ENCODE data around the gene OR13C8. TPM values are rescaled to one million over a fixed set of nuclear protein-coding genes. Genes with fewer than 3 reads are reported as not detected.

Gene OR13C8
- total RNA-seq, 1 experiment from 2014 or later, result not detected

GRCh38 chr9:104544644-104545043, 24.3 kb upstream of the OR13C8 start (continued):
- TF ChIP-seq ZNF274 (IDR thresholded peaks at IDR 0.05; ENCODE audit: low read depth, low read length) (no peak), RAD21 (IDR thresholded peaks at IDR 0.05; ENCODE audit: low read depth) (no peak), SRF (IDR thresholded peaks at IDR 0.05; ENCODE audit: low read depth) (no peak)

GRCh38 chr9:104553261-104553660, 15.7 kb upstream of the OR13C8 start:
- TF ChIP-seq ATF3 (IDR thresholded peaks at IDR 0.05) (no peak), CEBPB (IDR thresholded peaks at IDR 0.05; ENCODE audit: low read depth) (no peak), SIN3A (IDR thresholded peaks at IDR 0.05; ENCODE audit: low read depth) (no peak), POLR2A (IDR thresholded peaks at IDR 0.05; ENCODE audit: borderline replicate concordance, extremely low read depth, insufficient read depth, insufficient read length) (no peak), REST (IDR thresholded peaks at IDR 0.05; ENCODE audit: low read depth) (no peak), FOSL1 (IDR thresholded peaks at IDR 0.05; ENCODE audit: low read depth) (no peak), JUND (IDR thresholded peaks at IDR 0.05) (no peak)
- H3K27me3 ChIP-seq (ENCODE audit: insufficient read depth, low read length), result no peaks in the 10 kb centered on the region
- CTCF ChIA-PET, result no interaction called here
- H3K9ac ChIP-seq (ENCODE audit: low read length), result no peak overlapping the region
- intact Hi-C loops (cut with micrococcal nuclease), result no loop called here
- H3K4me1 ChIP-seq (ENCODE audit: control insufficient read depth in 1 of 2, insufficient read depth in 2 of 2, low read length in 2 of 2), result no peaks in the 10 kb centered on the region
- H2AFZ ChIP-seq (ENCODE audit: low read depth, low read length, poor library complexity, severe bottlenecking), result no peak overlapping the region
- ATAC-seq (no peak), DNase-seq (ENCODE audit: low read depth, low spot score) (no peak)
- H4K20me1 ChIP-seq (ENCODE audit: insufficient read depth), result no peaks in the 10 kb centered on the region
- H3K27ac ChIP-seq (ENCODE audit: low read depth, low read length), result no peak overlapping the region
- no peaks in the 10 kb centered on the region for H3K9me3 ChIP-seq (ENCODE audit: control insufficient read depth in 1 of 2, insufficient read depth in 1 of 2, low read depth in 1 of 2, low read length in 2 of 2)
- no peak overlapping the region for H3K4me2 ChIP-seq (ENCODE audit: low read length)
- no peaks in the 10 kb centered on the region for H3K79me2 ChIP-seq (ENCODE audit: insufficient read depth, low read length)
- RAD21 ChIA-PET (ENCODE audit: low non-redundant PET in 1 of 2, low total read pairs in 2 of 2, uncharacterized antibody in 2 of 2, unreplicated experiment in 2 of 2), result no interaction called here
- POLR2A ChIA-PET, result no interaction called here
- H3K9me2 ChIP-seq (ENCODE audit: insufficient read depth), result no peaks in the 10 kb centered on the region
- BruUV-seq (replicated peaks), result no TSS peak
- H3K36me3 ChIP-seq (ENCODE audit: control insufficient read depth in 1 of 2, insufficient read depth in 2 of 2, low read length in 2 of 2), result no peaks in the 10 kb centered on the region
- no peak overlapping the region for H3K4me3 ChIP-seq (replicated peaks in 1 of 2; ENCODE audit: low read depth in 1 of 2, low read length in 2 of 2)
